GM18907 (cell line): Measurements from ENCODE around the gene CPNE8.

Experiments
- ATAC-seq: cut with Tn5 transposase; IDR thresholded peaks from one replicate; pipeline ENCODE4 v1.9.1; 2021; ENCODE audit warnings: mild to moderate bottlenecking, moderate library complexity; ENCODE audit not compliant: unreplicated experiment

The CPNE8 gene

DNA sequence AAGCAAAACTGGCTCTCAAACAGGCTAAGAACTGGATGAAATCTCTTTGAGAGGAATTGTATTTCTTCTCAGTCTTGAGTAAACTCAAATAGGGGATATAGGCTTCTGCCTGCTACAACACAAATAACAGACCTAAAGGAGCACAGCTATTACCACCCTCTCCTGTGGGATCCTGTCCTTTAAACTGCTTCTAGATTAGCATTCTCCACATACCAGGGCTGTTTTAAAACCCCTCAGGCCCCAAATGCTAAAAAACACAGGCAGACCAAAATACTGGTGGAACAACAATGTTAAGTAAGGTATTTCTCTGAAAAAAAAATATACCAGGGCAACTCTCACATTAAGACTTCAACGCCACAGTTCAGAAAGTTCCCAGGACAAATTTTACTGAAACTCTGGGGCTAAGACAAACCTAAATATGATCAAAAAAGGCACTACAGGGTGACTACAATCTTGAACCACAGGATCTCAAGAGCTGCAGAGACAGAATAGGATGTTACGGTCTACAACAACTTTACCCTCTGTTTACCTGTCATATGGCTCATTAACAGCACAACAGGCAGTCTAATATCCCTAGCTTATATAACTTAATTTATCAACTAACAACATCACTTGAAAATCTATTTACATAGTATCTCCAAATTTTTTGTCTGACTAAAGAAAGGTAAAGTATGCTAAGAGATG is 7.2 kb downstream of the CPNE8 start:
- ATAC-seq: no peak

GRCh38 chr12:38895446-38895845 is 9.9 kb downstream of the CPNE8 start:
- no peak for ATAC-seq

DNA sequence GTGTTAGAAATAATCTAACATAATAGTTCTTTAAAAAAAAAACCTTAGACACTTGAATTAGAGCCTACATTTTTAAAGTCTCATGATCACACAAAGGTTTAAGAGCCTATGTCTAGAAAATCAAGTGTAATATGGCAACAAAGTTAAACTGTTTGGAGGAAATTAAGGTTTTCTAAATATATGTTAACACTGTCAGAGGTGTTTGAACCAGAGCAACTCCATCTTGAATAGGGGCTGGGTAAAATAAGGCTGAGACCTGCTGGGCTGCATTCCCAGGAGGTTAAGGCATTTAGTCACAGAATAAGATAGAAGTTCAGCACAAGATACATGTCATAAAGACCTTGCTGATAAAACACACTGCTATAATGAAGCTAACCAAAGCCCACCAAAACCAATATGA is 12.4 kb downstream of the CPNE8 start:
- no peak for ATAC-seq

- ATAC-seq: peak; percentile 60
These were observed 13.2 kb downstream of the CPNE8 start for GRCh38 chr12:38892087-38892786.

DNA sequence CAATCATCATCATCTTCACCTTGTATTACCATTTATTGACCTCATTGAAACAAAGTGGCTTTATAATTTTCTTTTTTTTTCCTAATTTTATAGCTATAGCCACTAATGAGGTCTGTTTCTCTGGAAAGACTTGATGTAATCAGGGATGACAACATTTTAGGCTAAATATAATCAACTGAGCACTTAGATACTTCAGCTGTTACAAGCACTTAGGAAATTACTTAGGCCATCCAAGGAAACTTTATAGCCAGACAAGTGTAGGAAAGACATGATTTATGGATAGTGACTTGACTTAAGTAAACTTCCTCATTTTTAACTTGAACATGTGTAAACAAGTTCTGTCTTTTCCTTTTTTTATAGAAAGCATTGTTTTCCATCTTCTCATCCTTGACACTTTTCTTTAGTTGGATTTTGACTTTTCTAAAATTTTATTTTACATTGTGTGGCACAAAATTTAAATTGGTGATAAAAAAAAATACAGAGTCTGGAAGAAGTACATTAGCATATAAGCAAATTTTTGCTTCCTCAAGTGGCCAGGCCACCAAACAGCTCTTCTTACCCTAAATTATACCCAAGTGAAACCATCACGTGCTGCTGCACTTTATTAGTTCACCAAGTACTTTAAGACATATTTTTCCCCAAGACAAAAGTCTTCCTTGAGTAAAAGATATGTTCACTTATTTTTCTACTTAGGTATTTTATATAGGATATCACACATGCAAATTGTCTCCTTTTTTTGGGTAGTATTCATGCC is 15.1 kb downstream of the CPNE8 start:
- ATAC-seq: no peak

GRCh38 chr12:38889297-38889815 is 16.0 kb downstream of the CPNE8 start:
- no peak for ATAC-seq

DNA sequence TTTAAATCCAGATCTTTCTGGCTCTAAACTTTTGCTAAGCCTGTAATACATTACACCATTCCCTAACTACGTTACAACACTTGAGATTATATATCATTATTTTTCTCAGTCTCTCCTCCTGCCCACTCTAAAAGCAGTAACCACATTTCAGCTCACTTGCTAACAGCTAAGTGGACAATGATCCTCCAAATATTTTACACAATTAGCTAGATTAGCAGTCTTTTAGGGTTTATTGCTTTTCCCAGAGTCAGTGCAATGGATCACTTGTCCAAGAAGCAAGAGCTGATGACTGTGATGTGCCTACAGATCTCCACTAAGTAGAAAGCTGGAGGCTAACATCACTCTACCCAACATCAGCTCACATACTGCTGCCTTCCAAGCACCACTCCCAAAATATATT is 17.6 kb downstream of the CPNE8 start:
- no peak for ATAC-seq

DNA sequence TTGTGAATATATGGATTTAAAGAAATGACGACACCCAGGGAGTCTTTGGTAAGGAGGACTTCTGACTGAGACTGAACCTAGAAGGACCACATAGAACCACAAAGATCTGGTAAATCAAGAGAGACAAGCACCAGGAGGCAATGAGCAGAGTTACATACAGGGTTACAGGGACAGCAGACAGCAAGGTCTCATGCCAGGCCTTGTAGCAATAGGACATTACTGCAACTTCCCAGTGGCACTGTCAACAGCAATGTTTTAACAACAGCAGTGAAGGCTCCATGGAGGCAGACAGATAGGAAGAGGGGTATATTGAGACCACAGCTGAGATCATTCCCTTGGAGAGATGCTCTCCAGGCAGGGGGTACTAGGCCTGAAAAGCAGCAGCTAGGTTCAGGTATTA is 18.5 kb downstream of the CPNE8 start:
- no peak for ATAC-seq

GRCh38 chr12:38886064-38886463 is 19.3 kb downstream of the CPNE8 start:
- no peak for ATAC-seq

- ATAC-seq: no peak
These were observed 20.7 kb downstream of the CPNE8 start for GRCh38 chr12:38884666-38885065.

- no peak for ATAC-seq
These were observed 21.7 kb downstream of the CPNE8 start for GRCh38 chr12:38883629-38884134.

- peak; percentile 69 for ATAC-seq
These were observed 25.1 kb downstream of the CPNE8 start for GRCh38 chr12:38880288-38880687.

DNA sequence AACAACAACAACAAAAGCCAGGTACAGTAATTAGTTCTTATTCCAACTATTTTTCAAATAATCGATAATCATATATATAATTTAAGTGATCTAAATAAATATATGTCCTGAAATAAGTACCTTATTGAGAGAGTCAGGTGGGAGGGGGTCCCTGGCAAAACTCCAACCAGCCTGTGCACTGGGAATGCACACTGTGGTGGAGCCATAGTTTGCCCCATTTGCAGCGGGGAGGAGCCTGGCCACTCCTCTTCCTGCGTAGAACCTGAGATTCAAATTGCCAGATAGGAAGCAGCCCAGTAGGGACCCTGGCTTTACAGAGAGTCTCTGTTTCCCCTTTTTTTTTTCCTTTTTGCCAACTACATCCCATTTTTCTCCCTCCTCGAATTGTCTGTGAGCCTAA is 26.4 kb downstream of the CPNE8 start:
- no peak for ATAC-seq

GRCh38 chr12:38878333-38878705 is 27.1 kb downstream of the CPNE8 start:
- no peak for ATAC-seq

GRCh38 chr12:38875586-38876228 is 29.7 kb downstream of the CPNE8 start:
- no peak for ATAC-seq

- no peak for ATAC-seq
These were observed 32.8 kb downstream of the CPNE8 start for GRCh38 chr12:38872561-38872960.

DNA sequence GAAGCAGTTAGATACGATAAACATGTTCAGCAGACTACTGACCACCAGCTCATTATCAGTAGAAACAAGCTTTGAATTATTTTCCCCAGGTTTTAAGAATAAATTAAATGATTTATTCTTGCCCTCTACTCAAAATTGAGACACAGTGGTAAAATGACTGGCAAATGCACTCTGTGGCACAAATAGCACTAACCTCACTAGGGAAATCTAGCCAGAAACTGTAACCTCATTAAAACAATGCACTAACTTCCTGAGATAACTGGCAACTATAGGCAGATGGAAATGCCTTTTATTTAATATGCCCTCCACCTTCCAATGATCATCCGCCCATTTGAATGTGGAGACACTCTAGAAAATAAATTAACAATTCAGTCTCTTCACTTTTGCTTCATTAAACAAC is 33.2 kb downstream of the CPNE8 start:
- ATAC-seq: no peak

DNA sequence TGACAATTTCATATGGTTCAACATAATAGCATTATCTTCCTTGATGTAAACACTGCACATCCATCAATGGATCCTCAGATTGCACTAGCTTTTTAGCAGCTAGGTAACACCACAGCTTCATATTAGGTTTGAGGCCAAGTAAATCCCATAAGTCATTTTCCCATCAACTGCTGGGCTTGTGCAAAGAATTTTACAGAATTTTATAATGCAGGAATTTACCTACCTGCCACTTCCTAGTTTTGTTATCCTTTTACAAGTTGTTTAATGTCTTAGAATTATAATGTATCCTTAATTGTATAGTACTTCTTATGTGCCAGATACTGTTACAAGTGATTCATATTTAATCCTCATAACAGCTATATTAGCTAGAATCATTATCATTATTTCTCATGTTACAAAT is 36.4 kb downstream of the CPNE8 start:
- ATAC-seq: no peak

GRCh38 chr12:38850461-38850860 is 54.9 kb downstream of the CPNE8 start:
- ATAC-seq: no peak

DNA sequence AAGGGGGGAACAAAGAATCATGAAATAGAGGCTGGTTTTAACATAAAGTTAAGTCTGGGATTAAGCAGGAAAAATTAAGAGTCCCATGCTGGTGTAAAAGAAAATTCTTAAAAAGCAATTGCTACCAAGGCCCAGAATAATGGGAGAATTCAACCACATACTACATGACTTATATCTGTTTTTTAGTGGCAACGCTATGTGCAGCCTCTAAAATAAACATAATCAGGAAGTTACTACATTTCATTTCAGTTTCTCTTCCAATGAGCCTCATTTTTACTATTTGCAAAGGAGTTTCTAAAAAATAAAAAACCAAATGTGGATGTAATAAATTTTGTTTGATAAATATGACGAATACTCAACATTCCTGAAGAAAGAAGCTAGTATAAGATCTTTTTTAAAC is 58.1 kb downstream of the CPNE8 start:
- ATAC-seq: no peak

- ATAC-seq: no peak
These were observed 61.1 kb downstream of the CPNE8 start for GRCh38 chr12:38844267-38844666.
